Skeletal muscle cell (primary cell): ENCODE measurements around the gene HCN3.
"Not testable (repeated sequence)": the region's sequence is repeated elsewhere in the genome, so short reads cannot be mapped to it uniquely, and the experiment has no call there.

Experiments
- DNase-seq: peaks from one replicate; pipeline ENCODE4 v3.0.0-alpha.2; 2010; ENCODE audit warnings: low read depth
- H3K4me3 ChIP-seq: 2 replicates; pipeline ENCODE4 v1.5.1; 2011; ENCODE audit warnings: low read depth, mild to moderate bottlenecking, control low read depth, low read length, moderate library complexity

Gene HCN3

DNA sequence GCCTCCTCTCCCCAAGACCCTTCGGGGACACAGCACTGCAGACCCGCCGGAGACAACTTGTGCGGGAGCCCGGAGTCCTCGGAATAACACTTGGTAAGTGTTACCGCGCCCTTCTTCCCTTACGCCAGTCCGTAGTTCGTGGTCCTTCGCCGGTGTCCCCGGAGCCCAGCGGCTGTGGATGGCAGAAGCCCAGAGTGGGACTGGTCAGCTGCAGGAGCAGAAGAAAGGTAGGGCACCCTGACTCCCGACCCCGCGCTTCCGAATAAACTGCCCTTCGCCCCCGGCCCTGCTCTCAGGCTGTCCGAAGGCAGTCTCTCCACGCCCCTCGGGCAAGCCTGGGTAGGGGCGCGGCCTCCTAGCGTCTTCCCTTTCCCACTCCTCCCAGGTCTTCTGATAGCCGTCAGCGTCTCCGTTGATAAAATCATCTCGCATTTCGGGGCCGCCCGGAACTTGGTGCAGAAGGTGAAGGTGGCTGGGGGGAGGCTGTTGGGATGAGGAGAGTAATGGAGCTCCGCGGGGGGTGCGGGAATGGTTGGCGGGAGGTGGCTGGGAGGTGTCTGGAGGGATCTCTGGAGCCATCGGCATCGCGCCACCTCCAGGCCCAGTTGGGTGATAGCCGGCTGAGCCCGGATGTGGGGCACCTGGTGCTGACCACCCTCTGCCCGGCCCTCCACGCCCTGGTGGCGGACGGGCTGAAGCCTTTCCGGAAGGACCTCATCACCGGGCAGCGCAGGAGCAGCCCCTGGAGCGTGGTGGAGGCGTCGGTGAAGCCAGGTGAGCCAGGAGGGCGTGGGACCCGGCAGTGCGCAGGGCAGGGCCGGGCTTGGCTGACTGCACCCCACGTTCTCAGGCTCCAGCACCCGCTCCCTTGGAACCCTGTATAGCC is 47.7 kb downstream of the HCN3 start:
- no peak for DNase-seq

GRCh38 chr1:155325603-155325893 is 48.3 kb downstream of the HCN3 start:
- no peak for DNase-seq
- H3K4me3 ChIP-seq: peak overlapping the region; percentile 93

More for the DNA sequence above, 47.7 kb downstream of the HCN3 start:
- H3K4me3 ChIP-seq: peak overlapping the region; percentile 93

- H3K4me3 ChIP-seq: no peak overlapping the region
- no peak for DNase-seq
Measured at GRCh38 chr1:155326020-155326526, 48.8 kb downstream of the HCN3 start.

- H3K4me3 ChIP-seq: no peak overlapping the region
Measured at GRCh38 chr1:155326631-155327037, 49.4 kb downstream of the HCN3 start.

DNA sequence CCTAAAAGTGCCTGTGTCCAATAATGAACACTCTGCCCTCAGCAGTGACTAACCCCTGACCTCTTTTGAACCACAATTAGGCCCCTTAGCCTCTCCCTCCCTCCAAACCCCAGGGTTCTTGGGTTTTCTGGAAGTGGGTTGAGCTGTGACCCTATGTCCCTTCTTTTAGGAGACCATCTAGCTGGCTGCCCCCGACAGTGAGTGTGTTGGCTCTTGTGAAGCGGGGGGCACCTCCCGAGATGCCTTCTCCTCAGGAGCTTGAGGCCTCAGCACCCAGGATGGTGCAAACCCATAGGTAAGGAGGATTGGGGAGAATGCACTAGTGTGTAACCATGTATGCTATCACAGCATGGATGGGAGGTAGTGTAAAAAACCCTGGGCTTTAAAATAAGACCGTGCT is 50.7 kb downstream of the HCN3 start:
- DNase-seq: no peak
- H3K4me3 ChIP-seq: no peak overlapping the region

More at GRCh38 chr1:155326631-155327037, 49.4 kb downstream of the HCN3 start:
- no peak for DNase-seq

- DNase-seq, H3K4me3 ChIP-seq: not testable (repeated sequence)
Measured at GRCh38 chr1:155328856-155329255, 51.6 kb downstream of the HCN3 start.

DNA sequence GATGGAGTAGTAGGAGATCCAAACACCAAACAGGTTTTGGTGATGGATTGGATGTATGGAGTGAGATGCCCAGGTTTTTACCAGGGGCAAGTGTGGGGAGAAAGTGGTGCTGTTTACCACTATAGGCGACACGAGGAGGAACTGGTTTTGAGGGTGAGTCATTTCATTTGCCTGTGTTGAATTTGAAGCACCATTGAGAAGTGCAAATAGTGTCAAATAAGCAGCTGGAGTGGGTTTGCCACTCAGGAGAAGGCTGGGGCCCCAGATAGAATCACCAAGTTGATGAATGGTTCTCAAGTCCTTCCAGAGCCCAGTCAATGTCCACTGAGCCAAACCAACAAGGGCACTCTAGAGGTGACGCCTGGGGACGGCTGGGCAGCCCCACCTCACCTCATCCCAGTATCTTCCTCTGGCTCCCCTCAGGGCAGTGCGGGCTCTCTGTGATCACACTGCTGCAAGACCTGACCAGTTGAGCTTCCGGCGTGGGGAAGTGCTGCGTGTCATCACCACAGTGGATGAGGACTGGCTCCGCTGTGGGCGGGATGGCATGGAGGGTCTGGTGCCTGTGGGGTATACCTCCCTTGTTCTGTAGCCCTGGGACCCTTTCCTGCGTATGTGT is 52.8 kb downstream of the HCN3 start:
- H3K4me3 ChIP-seq: no peak overlapping the region
- no peak for DNase-seq

GRCh38 chr1:155334962-155335361 is 57.7 kb downstream of the HCN3 start:
- H3K4me3 ChIP-seq: no peak overlapping the region
- no peak for DNase-seq
